GM19438 (cell line): ENCODE results near the gene KAT7.

Source experiments
- ATAC-seq: cut with Tn5 transposase; IDR thresholded peaks from one replicate; pipeline ENCODE4 v1.9.1; 2021; ENCODE audit warnings: low read depth; ENCODE audit not compliant: unreplicated experiment

The KAT7 gene

DNA sequence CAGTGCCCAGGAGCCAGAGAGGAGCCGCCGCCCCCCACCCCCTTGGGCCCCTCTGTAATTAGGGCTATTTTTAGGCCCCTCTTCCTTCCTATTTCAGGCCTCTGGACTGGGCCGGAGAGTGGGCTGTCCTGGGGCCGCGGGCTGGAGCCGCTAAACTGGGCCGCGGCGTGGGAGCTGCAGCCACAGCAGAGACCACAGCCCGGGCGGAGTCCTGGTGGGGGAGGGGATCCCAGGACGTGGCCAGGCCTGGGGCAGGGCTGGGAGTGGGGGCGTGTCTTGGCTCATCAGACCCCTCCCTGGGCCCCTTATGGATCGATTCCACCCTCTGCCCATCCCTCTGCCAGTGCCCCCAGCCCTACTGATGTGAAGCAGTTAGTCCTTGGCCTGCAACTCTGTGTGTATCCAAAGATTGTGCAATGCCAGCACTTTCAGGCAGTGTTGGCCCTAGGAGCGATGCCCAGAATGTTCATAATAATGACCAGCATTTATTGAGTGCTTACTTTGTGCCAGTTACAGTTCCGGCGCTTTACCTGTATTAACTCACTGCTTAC lies 74.4 kb downstream of the KAT7 start:
- ATAC-seq, result no peak

DNA sequence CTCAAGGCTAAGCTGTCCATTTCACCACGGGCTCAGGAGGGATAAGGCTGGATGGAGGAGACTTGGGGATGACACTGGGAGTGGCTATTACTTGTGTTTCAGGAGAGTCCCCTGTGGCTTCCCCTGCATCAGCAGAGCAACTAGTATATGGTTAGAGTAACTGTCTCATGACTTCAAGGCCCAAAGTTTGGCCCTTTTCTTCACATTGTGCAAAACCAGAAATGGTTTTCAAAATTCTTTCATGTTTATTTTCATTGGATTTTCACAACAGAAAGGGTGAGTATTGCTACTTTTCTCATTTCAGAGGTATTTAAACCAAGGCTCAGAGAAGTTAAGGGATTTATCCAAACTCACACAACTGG lies 77.5 kb downstream of the KAT7 start:
- ATAC-seq, result no peak

GRCh38 chr17:49866882-49867413 lies 78.5 kb downstream of the KAT7 start:
- ATAC-seq, result no peak

DNA sequence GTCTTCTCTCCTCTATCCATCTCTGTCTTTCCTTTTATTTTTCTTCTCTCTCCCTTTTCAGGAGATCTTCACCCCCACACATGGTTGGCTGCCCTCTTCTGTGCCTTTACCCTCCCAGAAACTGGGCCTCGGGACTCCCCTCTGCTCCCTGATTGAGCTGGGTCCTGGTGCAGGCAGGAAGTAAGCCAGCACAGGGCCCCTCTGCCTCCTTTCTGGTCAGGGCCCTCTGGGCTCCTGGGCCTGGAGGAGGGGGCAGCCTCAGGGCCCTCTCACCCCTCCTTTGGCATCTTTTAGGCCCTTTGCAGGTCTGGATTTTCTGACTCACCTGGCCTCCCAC lies 80.5 kb downstream of the KAT7 start:
- ATAC-seq, result no peak

GRCh38 chr17:49870298-49870697 lies 81.8 kb downstream of the KAT7 start:
- no peak for ATAC-seq

GRCh38 chr17:49871211-49871610 lies 82.7 kb downstream of the KAT7 start:
- no peak for ATAC-seq

DNA sequence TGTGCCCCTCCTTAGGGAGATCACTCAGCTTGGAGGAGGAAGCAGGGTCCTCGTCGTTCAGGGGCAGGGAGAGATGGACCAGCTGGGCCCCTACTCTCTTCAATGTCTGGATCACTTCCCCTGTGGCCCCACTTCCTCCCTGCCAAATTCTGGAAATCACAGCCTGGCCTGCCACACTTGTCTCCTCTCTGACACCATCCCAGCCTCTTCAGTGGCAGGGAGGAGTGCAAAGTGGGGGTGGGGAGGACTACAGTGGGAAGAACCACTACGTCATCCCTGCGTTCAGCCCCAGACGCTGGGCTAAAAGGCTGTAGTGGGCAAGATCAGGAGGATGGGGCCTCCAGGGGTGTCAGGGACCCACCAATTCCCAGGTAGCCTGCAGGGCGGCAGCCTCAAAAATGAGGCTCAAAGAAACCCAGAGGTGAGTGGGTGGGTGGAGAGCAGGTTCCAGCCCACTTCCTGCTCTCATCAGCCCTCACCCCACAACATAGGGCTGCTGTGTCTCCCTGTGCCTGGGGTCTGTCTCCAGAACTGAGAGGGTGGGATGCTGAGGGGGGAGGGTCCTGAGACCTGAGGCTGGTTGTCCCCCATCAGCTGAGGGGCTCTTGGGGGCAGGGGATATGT lies 84.4 kb downstream of the KAT7 start:
- no peak for ATAC-seq

DNA sequence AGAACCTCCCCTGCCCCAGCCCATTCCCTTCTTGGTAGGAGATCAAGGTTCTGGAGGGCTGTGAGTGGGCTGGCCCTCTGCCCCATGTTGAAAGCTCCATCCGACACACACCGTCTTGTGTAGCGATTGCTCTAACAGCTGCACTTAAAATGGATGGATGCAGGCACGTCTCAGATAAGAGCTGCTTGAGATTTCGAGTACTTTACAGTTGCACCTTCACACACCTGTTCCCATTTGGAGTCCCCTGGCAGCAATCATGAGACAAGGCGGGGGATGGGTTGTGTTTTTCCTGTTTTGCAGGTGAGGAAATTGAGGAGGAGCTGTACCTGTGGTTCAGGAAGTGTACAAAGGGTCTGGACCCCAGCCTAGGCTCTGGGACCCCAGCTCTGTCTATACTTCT lies 85.0 kb downstream of the KAT7 start:
- no peak for ATAC-seq

DNA sequence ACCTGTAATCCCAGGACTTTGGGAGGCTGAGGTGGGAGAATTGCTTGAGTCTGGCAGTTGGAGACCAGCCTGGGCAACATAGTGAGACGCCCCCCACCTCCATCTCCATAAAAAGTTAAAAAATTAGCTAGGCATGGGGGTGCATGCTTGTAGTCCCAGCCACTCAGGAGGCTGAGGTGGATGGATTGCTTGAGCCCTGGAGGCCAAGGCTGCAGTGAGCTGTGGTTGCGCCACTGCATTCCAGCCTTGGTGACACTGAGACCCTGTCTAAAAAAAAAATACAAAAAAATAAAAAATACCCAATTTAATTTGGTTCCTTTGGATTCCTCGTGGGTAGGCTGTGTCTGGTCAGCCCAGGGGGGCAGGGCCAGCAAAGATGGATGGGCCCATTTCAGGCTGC lies 85.4 kb downstream of the KAT7 start:
- no peak for ATAC-seq

DNA sequence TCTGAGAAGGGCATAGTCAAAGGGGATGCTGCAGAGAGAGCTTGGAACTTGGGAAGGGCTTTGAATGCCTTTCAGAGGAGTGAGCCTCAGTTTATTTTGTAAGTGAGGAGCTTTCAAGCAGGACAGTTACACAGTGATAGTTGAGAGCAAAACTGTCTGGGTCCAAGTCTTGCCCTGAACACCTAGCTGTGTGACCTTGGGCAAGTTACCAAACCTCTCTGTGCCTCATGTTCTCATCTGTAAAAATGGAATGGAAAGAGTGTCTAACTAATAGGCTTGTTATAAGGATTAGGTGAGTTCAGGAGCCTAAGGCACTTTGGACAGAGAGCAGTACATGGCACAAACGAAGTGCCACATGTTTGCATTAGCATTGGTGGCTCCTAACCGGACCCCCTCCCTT lies 86.4 kb downstream of the KAT7 start:
- ATAC-seq, result no peak

DNA sequence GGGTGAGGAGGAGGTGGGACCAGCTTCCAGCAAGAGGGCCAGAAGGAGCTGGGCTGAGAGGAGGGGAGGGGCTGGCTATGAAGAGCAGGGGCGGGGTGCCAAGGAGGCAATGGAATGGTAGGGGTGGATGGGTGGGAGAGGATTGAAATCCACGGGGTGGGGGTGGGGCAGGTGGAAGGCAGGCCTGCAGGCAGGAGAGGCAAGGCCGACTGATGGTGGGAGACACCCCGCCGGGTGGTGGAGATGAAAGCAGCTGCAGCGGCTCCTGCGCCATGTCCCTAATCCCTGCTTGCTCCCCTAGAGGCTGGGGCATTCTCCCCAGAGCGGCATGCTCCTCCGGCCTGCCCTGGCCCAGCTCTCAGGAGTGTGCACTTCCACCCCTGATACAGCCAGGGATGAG lies 87.2 kb downstream of the KAT7 start:
- no peak for ATAC-seq

GRCh38 chr17:49878931-49879904 lies 90.7 kb downstream of the KAT7 start:
- ATAC-seq, result no peak

DNA sequence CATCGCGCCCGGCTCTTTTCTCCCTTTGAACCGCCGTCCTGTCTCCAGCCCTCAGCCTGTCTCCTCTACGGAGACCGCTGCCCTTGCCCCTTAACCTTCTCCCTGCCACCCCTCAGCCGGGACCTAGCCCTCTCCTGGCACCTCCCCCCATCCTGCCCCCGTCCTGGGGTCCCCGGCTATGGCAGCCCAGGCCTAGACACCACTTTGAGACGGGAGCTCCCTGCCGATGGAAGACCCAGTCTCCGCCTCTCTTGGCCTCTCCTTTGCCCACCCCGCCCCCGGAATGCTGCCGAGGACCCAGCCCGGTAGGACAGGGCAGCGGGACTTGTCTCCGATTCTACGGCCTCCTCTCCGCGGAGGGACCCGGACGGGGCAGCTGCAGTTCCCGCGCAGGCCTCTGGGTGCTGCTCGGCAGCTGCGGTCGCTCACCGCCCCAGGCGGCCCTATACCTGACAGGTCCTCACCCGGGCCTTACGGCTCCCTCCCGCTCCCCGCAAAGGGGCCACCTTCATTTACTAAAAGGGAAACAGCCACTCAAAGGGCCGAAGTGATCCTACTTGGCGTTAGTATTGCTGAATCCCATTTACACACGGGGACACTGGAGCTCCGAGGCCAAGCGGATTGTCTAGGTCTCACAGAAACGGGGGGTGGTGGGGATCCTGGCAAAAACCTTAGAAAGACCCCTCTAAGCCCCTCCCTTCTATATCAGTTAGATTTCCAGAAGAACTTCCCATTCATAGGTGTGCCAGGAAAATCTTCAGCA lies 92.0 kb downstream of the KAT7 start:
- ATAC-seq, result no peak

- no peak for ATAC-seq
Measured at GRCh38 chr17:49881054-49881402, 92.5 kb downstream of the KAT7 start.

GRCh38 chr17:49882434-49882833 lies 94.0 kb downstream of the KAT7 start:
- ATAC-seq, result no peak
